Adrenal gland (tissue), 5 donors: ENCODE results near the gene MSMP.

Experiments used
- CTCF ChIP-seq, 6 experiments: fragments of 450-650 bp in 4 of 6; fragments of 200-600 bp in 2 of 6; sonication (generic) in 1 of 6; IDR thresholded peaks; 1 replicate in 5 of 6; 2 replicates in 1 of 6; pipeline versions ENCODE4 v1.5.1 to v1.8.0; 2016 to 2021; ENCODE audit warnings: antibody characterized with exemption in 6 of 6, mild to moderate bottlenecking in 2 of 6, moderate library complexity in 1 of 6
- POLR2A ChIP-seq, 2 donors: fragments of 450-650 bp; IDR thresholded peaks; one replicate each; pipeline ENCODE4 v1.6.1; 2017; ENCODE audit warnings: antibody characterized with exemption in 2 of 2, mild to moderate bottlenecking in 2 of 2, moderate library complexity in 1 of 2
- donor health status: DM: no; HTN: no; CAD: no.

GRCh38 chr9:35757892-35758275 is 3.8 kb upstream of the MSMP start:
- no peak for TF ChIP-seq POLR2A (IDR thresholded peaks at IDR 0.05)
- no peak for TF ChIP-seq CTCF (IDR thresholded peaks at IDR 0.05)
